ENCODE measurements around the gene POFUT2. TPM values are rescaled to one million over a fixed set of nuclear protein-coding genes. Genes with fewer than 3 reads are reported as not detected.
A peak's percentile ranks its signal among the peaks of the same experiment; 100 is the strongest.

The POFUT2 gene
- total and polyA plus RNA-seq, 10 donors: 10.5 to 37.0 (median 26.7) TPM

- peaks cover 0 to 69% (median 0%) of the 10 kb centered on the region in 7 donors for H3K27me3 ChIP-seq (replicated peaks in 1 of 7)
- TF ChIP-seq CTCF (IDR thresholded peaks at IDR 0.05 in 8 of 11, conservative IDR thresholded peaks at IDR 0.05 in 3 of 11) (no peak), POLR2A (IDR thresholded peaks at IDR 0.05) (no peak), POLR2AphosphoS5 (IDR thresholded peaks at IDR 0.05) (no peak)
- 58 to 67% (median 63%) methylated on average over 16 to 22 of the region's 22 CpGs for WGBS, 5 donors
- no peak overlapping the region for H3K4me3 ChIP-seq
- peaks cover 15 to 82% (median 47%) of the 10 kb centered on the region in 6 donors for H3K4me1 ChIP-seq
- H3K36me3 ChIP-seq: no peaks in the 10 kb centered on the region
- H3K27ac ChIP-seq: peak overlapping the region in 2 of 8 donors; percentile 31 to 35
- H3K9me3 ChIP-seq: no peaks in the 10 kb centered on the region
- intact Hi-C loops (cut with DNase I; ENCODE audit: low total_unique reads): no loop called here
- peak; percentile 66 for DNase-seq
Observed at GRCh38 chr21:45322960-45323461, 35.3 kb upstream of the POFUT2 start.

- no peaks in the 10 kb centered on the region for H3K36me3 ChIP-seq
- no peak overlapping the region for H3K4me3 ChIP-seq
- peak; percentile 73 for DNase-seq
- intact Hi-C loops (cut with DNase I; ENCODE audit: low total_unique reads): no loop called here
- 43 to 57% (median 49%) methylated on average over 20 to 24 of the region's 24 CpGs for WGBS, 5 donors
- peaks cover 15 to 88% (median 49%) of the 10 kb centered on the region in 6 donors for H3K4me1 ChIP-seq
- TF ChIP-seq CTCF (IDR thresholded peaks at IDR 0.05 in 8 of 11, conservative IDR thresholded peaks at IDR 0.05 in 3 of 11) (no peak), POLR2A (IDR thresholded peaks at IDR 0.05) (no peak), POLR2AphosphoS5 (IDR thresholded peaks at IDR 0.05) (no peak)
- peak overlapping the region in 2 of 8 donors; percentile 31 to 35 for H3K27ac ChIP-seq
- H3K27me3 ChIP-seq (replicated peaks in 1 of 7): peaks cover 0 to 70% (median 0%) of the 10 kb centered on the region in 7 donors
- H3K9me3 ChIP-seq: no peaks in the 10 kb centered on the region
Observed at GRCh38 chr21:45322231-45322959, 34.7 kb upstream of the POFUT2 start.

GRCh38 chr21:45320261-45321025 is 32.7 kb upstream of the POFUT2 start:
- Histone ChIP-seq H3K4me1 (peaks cover 15 to 78% (median 45%) of the 10 kb centered on the region in 6 donors), H3K36me3 (no peaks in the 10 kb centered on the region), H3K27me3 (replicated peaks in 1 of 7) (peaks cover 0 to 70% (median 0%) of the 10 kb centered on the region in 7 donors), H3K4me3 (no peak overlapping the region), H3K9me3 (no peaks in the 10 kb centered on the region), H3K27ac (peak overlapping the region in 7 of 8 donors; percentile 45 to 78 (median 68))
- 56 to 70% (median 63%) methylated on average over 6 to 22 of the region's 22 CpGs for WGBS, 5 donors
- intact Hi-C loops (cut with DNase I; ENCODE audit: low total_unique reads): no loop called here
- TF ChIP-seq CTCF (IDR thresholded peaks at IDR 0.05 in 8 of 11, conservative IDR thresholded peaks at IDR 0.05 in 3 of 11) (no peak), POLR2AphosphoS5 (IDR thresholded peaks at IDR 0.05) (peak in 2 of 3 donors; percentile 63 to 64)
- DNase-seq: peak; percentile 85
